ENCODE data around the gene GBX2.

DNA sequence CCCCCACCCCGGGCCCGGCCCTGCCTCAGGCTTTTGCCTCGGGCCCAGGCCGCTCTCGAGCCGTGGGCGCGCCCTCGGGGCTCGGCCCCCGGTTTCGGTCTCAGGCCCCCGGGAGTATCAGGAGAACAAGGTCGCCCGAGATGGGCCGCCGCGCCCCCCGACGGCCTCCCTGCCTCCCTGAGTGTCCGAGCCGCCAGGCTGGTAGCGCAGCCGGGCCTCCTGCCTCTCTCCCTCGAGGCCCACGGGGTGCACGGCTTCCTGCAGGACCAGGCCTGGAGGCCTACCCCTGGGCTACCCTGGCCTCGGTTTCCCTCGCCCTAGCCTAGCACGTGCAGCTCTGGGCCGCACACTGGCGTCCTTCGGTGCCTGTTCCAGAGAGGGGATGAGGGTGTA, 8.4 kb downstream of the GBX2 start:
- TF ChIP-seq, protein P1, sequence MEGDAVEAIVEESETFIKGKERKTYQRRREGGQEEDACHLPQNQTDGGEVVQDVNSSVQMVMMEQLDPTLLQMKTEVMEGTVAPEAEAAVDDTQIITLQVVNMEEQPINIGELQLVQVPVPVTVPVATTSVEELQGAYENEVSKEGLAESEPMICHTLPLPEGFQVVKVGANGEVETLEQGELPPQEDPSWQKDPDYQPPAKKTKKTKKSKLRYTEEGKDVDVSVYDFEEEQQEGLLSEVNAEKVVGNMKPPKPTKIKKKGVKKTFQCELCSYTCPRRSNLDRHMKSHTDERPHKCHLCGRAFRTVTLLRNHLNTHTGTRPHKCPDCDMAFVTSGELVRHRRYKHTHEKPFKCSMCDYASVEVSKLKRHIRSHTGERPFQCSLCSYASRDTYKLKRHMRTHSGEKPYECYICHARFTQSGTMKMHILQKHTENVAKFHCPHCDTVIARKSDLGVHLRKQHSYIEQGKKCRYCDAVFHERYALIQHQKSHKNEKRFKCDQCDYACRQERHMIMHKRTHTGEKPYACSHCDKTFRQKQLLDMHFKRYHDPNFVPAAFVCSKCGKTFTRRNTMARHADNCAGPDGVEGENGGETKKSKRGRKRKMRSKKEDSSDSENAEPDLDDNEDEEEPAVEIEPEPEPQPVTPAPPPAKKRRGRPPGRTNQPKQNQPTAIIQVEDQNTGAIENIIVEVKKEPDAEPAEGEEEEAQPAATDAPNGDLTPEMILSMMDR (IDR thresholded peaks at IDR 0.05), result no peak
- TF ChIP-seq POLR2A (IDR thresholded peaks at IDR 0.05), result no peak

All from esophagus squamous epithelium (tissue), 4 donors.